Esophagus squamous epithelium (tissue), 5 donors: ENCODE data around the gene GRIK4. TPM values are rescaled to one million over a fixed set of nuclear protein-coding genes. Genes with fewer than 3 reads are reported as not detected.
"Not testable (repeated sequence)": the region's sequence is repeated elsewhere in the genome, so short reads cannot be mapped to it uniquely, and the experiment has no call there.

ENCODE experiments used
- DNase-seq: peaks from one replicate; lab custom pipeline; 2025; lab: John Stamatoyannopoulos, UW
- H3K27ac ChIP-seq, 4 donors: fragments of 200-600 bp; sonication (generic); one replicate each; pipeline ENCODE4 v1.5.1; 2016 to 2019; ENCODE audit warnings: mild to moderate bottlenecking in 1 of 4
- H3K27me3 ChIP-seq, 4 donors: fragments of 200-600 bp; sonication (generic); 1 replicate in 3 of 4; 2 replicates in 1 of 4; pipeline versions ENCODE4 v1.5.1 to v1.6.0; 2017 to 2021; ENCODE audit warnings: antibody characterized with exemption in 1 of 4
- H3K36me3 ChIP-seq, 3 donors: fragments of 200-600 bp; sonication (generic); one replicate each; pipeline ENCODE4 v1.5.1; 2016 to 2019
- H3K4me1 ChIP-seq, 3 donors: fragments of 200-600 bp; sonication (generic); one replicate each; pipeline ENCODE4 v1.5.1; 2017 to 2019
- H3K4me3 ChIP-seq, 4 donors: fragments of 200-600 bp; sonication (generic); 1 replicate in 3 of 4; 2 replicates in 1 of 4; pipeline ENCODE4 v1.5.1; 2016 to 2019; ENCODE audit warnings: mild to moderate bottlenecking in 2 of 4, moderate library complexity in 1 of 4
- H3K9me3 ChIP-seq, 3 donors: fragments of 200-600 bp; sonication (generic); one replicate each; pipeline ENCODE4 v1.5.1; 2016 to 2019
- CTCF ChIP-seq, 6 experiments: fragments of 450-650 bp in 4 of 6; fragments of 200-600 bp in 2 of 6; sonication (generic) in 2 of 6; IDR thresholded peaks; one replicate each; pipeline ENCODE4 v1.5.1; 2016 to 2019; ENCODE audit warnings: antibody characterized with exemption in 6 of 6, mild to moderate bottlenecking in 4 of 6, moderate library complexity in 4 of 6
- POLR2A ChIP-seq, 4 donors: fragments of 450-650 bp; IDR thresholded peaks; one replicate each; pipeline ENCODE4 v1.6.1; 2017; ENCODE audit warnings: antibody characterized with exemption in 4 of 4, mild to moderate bottlenecking in 4 of 4, moderate library complexity in 3 of 4
- WGBS, 2 donors: methylation state at CpG; one replicate each; pipeline ENCODE4 v1.1.5; 2018; 5-methylcytosine and 5-hydroxymethylcytosine counted together
- intact Hi-C: fragments of 100-400 bp; cut with DNase I; formaldehyde crosslinking; loops from one replicate; pipeline ENCODE4 v1.15.0; 2022
- total RNA-seq, 4 donors: library from RNA; depleted of rRNA; stranded (reverse); fragments of >200 nt; gene quantifications; one replicate each; pipeline ENCODE4 v1.1.0, GENCODE V29; 2016
- donor health status: DM: yes; HTN: yes; CAD: no.

Gene GRIK4
- total RNA-seq, 4 donors from 2014 or later, result 0.15 to 0.19 TPM; not detected in 2

- 81 to 90% methylated on average over 5 to 8 of the region's 8 CpGs for WGBS, 2 donors
- no peak for DNase-seq
Measured at GRCh38 chr11:120781486-120782120, 270.1 kb downstream of the GRIK4 start.

GRCh38 chr11:120784566-120785251 is 273.2 kb downstream of the GRIK4 start:
- H3K9me3 ChIP-seq, result no peaks in the 10 kb centered on the region
- intact Hi-C loops, result no loop called here
- H3K4me3 ChIP-seq, result no peak overlapping the region
- no peak overlapping the region for H3K27ac ChIP-seq
- H3K36me3 ChIP-seq, result no peaks in the 10 kb centered on the region
- DNase-seq, result no peak
- whole genome bisulfite sequencing, 2 donors, result 74 to 88% methylated on average over 8 to 9 of the region's 12 CpGs
- peaks cover 0 to 49% (median 0%) of the 10 kb centered on the region in 4 donors for H3K27me3 ChIP-seq
- TF ChIP-seq CTCF (IDR thresholded peaks at IDR 0.05) (no peak), POLR2A (IDR thresholded peaks at IDR 0.05) (no peak)
- no peaks in the 10 kb centered on the region for H3K4me1 ChIP-seq

More at GRCh38 chr11:120781486-120782120, 270.1 kb downstream of the GRIK4 start:
- Histone ChIP-seq H3K4me3 (no peak overlapping the region), H3K4me1 (no peaks in the 10 kb centered on the region), H3K9me3 (no peaks in the 10 kb centered on the region), H3K36me3 (no peaks in the 10 kb centered on the region), H3K27me3 (peaks cover 0 to 46% (median 0%) of the 10 kb centered on the region in 4 donors), H3K27ac (no peak overlapping the region)
- TF ChIP-seq CTCF (IDR thresholded peaks at IDR 0.05), result no peak
- TF ChIP-seq POLR2A (IDR thresholded peaks at IDR 0.05), result no peak
- intact Hi-C loops, result no loop called here

- Histone ChIP-seq H3K4me1 (no peaks in the 10 kb centered on the region), H3K27ac (no peak overlapping the region), H3K4me3 (no peak overlapping the region), H3K27me3 (peaks cover 0 to 58% (median 0%) of the 10 kb centered on the region in 4 donors), H3K9me3 (no peaks in the 10 kb centered on the region), H3K36me3 (no peaks in the 10 kb centered on the region)
- TF ChIP-seq CTCF (IDR thresholded peaks at IDR 0.05), result no peak
- TF ChIP-seq POLR2A (IDR thresholded peaks at IDR 0.05), result no peak
- WGBS, 2 donors, result 79 to 86% methylated on average over 7 to 9 of the region's 9 CpGs
- DNase-seq, result no peak
- intact Hi-C loops, result no loop called here
Measured at GRCh38 chr11:120785576-120785975, 274.0 kb downstream of the GRIK4 start.

GRCh38 chr11:120786206-120786735 is 274.7 kb downstream of the GRIK4 start:
- H3K4me3 ChIP-seq, result no peak overlapping the region
- intact Hi-C loops, result no loop called here
- no peaks in the 10 kb centered on the region for H3K4me1 ChIP-seq
- H3K9me3 ChIP-seq, result no peaks in the 10 kb centered on the region
- H3K27ac ChIP-seq, result no peak overlapping the region
- TF ChIP-seq POLR2A (IDR thresholded peaks at IDR 0.05) (no peak), CTCF (IDR thresholded peaks at IDR 0.05) (no peak)
- H3K27me3 ChIP-seq, result peaks cover 0 to 65% (median 0%) of the 10 kb centered on the region in 4 donors
- DNase-seq, result no peak
- WGBS, 2 donors, result 91 to 94% methylated on average over 4 of the region's 4 CpGs
- H3K36me3 ChIP-seq, result no peaks in the 10 kb centered on the region

GRCh38 chr11:120787224-120787623 is 275.7 kb downstream of the GRIK4 start:
- DNase-seq, H3K27ac ChIP-seq, intact Hi-C loops, H3K9me3 ChIP-seq, H3K4me3 ChIP-seq, H3K36me3 ChIP-seq, H3K4me1 ChIP-seq: not testable (repeated sequence)
- 83 to 95% methylated on average over 8 to 9 of the region's 9 CpGs for whole genome bisulfite sequencing, 2 donors
- H3K27me3 ChIP-seq, result peaks cover 0 to 74% (median 0%) of the 10 kb centered on the region in 4 donors
